Measurements from ENCODE around the gene MSL2. TPM values are rescaled to one million over a fixed set of nuclear protein-coding genes. Genes with fewer than 3 reads are reported as not detected.
"Not testable (repeated sequence)": the region's sequence is repeated elsewhere in the genome, so short reads cannot be mapped to it uniquely, and the experiment has no call there.

MSL2 gene
- total RNA-seq, 1 donor from 2014 or later, result 42.3 TPM

DNA sequence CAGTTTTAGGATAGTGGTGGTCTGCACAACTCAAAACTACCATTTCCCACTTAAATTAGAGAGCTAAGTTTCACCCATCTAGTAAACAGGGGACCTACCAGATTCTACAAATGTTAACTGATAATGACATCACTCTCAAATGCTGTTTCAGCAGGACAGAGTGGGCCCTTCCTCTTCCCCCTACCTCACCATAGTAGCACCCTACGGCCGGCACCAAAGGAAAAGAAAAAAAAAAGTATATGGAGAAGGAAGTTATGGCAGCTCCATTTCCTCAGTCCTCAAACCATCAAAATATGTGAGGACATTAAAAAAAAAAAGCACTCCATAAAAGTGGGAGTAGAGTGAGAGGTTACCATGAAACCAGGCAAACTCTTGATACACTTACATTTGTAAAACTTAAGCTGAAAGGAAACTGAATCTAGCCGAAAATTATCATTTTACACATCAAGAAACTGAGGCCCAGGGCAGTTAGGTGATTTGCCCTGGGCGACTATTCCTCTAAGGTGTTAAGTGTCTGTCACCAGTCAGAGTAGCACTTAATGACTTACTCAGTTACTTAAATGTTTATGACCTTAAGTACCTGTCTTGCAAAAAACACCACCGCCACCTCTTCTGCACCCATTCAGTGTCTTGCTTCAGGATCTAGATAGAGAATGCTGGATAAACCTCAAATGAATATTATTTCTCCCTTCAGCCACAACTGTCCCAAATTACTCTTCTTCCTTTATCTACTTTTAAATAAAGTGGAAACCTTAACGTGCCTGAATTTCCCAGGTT is 2.7 kb downstream of the MSL2 start:
- no peak for DNase-seq (ENCODE audit: low spot score)

DNA sequence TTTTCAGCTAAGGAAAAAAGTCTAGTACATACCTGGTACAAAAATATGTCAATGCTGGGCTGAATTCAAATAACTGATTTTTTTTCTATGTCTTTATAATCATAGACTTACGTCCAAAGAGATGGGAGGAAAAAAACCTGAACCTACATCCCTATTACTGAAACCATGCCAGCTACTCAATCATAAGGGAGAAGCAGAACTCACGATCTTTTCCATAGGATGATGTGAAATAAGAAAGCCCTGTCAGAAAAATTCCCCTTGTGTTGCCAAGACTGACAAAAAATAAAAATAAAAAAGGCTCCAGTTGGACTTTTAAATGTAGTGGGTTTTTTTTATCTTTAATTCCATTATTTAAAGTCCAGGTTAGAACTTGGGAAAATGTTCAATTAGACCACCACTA is 3.3 kb downstream of the MSL2 start:
- no peak for DNase-seq (ENCODE audit: low spot score)

DNA sequence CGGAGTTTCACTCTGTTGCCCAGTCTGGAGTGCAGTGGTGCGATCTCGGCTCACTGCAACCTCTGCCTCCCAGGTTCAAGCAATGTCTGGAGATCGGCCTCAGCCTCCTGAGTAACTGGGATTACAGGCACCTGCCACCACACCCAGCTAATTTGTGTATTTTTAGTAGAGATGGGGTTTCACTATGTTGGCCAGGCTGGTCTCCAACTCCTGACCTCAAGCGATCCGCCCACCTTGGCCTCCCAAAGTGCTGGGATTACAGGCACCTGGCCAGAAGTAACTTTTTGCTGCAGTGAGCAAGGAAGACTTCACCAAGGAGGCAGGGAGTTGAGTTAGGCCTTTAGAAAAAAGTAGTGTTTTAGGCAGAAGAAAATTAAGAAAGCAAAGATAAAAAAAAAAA is 3.9 kb downstream of the MSL2 start:
- DNase-seq (ENCODE audit: low spot score), result not testable (repeated sequence)

DNA sequence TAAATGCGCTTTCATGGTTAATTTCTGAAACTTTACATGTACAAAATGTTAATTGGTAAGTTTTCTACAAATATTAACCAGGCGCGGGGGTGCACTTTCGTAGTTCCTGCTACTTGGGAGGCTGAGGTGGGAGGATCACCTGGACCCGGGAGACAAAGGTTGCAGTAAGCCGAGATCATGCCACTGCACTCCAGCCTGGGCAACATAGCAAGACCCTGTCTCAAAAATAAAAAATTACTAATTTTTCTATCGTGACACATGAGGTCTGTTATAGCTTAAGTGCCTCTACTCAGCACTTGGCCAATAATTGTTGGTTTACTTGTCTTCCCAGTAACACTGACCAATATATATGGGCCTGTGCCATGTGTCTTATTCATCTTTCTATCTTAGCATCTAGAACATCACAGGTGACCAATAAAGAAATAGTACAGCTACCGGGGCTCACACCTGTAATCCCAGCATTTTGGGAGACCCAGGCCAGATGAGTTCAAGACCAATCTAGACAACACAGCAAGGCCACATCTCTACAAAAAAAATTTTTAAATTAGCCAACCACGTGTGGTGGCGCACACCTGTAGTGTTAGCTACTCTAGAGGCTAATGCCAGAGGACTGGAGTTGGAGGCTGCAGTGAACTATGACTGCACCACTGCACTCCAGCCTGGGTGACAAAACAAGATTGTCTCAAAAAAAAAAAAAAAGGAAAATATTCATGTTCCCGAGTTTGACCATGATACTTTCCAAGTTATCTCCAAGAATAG is 6.1 kb downstream of the MSL2 start:
- DNase-seq (ENCODE audit: low spot score), result no peak

DNA sequence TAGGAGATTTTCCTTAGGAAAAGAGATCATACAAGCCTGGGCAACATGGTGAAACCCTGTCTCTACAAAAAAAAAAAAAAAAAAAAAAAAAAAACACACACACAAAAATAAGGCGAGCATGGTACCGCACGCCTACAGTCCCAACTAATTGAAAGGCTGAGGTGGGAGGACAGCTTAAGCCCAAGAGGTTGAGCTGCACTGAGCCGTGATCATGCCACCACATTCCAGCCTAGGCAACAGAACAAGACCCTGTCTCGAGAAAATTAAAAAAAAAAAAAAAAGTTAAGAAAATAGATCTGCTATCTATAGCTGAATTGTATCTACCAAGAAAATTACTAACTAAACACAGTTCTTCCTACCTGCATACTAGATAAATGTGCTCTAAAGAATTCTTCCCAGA is 7.1 kb downstream of the MSL2 start:
- no peak for DNase-seq (ENCODE audit: low spot score)

DNA sequence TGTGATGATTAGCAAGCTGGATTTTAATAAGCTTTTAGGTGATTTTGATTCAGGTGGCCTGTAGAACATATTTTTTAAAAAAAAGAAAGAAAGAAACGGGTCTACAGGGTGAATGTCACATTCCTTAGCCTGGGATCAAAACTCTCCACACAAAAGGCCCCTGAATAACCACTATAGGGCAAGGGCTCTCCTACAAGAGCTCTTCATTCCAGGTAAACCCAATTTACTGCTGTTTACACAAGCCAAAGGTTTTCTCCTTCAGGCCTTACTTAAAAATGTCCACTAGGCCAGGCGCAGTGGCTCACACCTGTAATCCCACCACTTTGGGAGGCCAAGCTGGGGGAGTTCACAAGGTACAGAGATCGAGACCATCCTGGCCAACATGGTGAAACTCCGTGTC is 8.3 kb downstream of the MSL2 start:
- DNase-seq (ENCODE audit: low spot score), result no peak

DNA sequence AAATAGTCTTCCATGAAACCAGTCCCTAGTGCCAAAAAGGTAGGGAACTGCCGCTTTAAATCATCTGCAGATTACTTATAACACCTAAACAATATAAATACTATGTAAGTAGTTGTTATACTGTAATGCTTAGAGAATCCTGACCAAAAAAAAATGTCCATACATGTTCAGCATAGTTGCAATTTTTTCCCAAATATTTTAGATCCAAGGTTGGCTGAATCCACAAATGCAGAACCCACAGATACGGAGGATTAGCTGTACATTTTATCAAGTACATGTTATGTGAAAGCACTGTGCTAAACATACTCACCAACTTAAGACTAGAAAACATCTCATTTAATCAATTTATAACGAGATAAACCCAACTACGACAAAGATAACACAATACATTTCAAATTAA is 9.3 kb downstream of the MSL2 start:
- no peak for DNase-seq (ENCODE audit: low spot score)

DNA sequence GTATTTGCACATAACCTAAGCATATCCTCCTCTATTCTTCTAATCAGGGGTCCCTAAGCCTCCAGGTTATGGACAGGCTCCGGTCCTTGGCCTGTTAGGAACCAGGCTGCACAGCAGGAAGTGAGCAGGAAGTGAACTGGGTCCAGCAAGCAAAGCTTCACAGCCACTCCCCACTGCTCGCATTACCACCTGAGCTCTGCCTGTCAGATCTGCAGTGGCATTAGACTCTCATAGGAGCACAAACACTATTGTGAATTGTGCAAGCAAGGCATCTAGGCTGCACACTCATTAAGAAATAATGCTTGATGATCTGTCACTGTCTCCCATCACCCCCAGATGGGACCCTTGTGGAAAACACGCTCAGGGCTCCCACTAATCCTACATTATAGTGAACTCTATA is 9.8 kb downstream of the MSL2 start:
- no peak for DNase-seq (ENCODE audit: low spot score)

DNA sequence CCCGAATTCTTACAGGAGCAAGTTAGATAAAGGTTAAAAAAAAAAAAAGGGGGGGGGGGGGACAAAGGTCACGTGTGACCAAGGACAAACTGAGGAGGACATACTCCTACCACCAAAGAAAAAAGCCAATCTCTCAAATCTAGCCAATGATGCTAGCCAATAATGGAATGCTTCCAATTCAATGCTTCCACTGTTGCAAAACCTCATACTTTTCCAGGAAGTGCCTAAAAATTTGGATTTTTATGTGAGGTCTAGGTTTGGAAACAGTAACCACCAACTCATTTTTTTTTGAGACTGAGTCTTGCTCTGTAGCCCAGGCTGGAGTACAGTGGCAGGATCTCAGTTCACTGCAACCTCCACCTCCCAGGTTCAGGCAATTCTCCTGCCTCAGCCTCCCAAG is 11.4 kb downstream of the MSL2 start:
- DNase-seq (ENCODE audit: low spot score), result no peak

DNA sequence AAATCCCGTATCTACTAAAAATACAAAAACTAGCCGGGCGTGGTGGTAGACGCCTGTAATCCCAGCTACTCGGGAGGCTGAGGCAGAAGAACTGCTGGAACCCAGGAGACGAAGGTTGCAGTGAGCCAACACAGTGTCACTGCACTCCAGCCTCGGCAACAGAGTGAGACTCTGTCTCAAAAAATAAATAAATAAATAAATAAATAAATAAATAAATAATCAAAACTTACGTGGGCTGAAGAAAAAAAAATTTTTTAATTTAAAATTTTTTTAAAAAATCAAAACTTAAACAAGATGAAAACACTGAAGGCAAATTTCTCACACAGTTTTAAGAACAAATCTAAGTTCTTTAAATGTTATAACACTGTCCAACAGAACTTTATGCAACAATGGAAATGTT is 14.4 kb downstream of the MSL2 start:
- no peak for DNase-seq (ENCODE audit: low spot score)

DNA sequence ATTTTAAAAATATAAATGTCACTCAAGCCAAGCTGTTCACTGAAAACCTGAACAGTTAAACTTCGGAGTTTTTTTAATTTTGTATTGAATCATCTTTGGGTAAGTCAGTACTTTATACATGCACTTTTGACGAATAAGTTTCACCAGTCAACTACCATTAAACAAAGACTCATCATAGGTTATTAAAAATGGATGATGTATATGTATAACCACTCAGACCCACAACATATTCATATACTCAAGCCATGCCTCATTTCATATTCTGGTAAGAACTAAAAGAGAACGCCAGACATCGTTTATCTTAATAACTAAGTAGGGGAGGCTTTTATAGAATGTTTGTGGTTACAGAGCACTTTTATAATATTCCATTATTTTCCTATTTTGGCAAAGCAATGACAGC is 18.3 kb downstream of the MSL2 start:
- DNase-seq (ENCODE audit: low spot score), result no peak

DNA sequence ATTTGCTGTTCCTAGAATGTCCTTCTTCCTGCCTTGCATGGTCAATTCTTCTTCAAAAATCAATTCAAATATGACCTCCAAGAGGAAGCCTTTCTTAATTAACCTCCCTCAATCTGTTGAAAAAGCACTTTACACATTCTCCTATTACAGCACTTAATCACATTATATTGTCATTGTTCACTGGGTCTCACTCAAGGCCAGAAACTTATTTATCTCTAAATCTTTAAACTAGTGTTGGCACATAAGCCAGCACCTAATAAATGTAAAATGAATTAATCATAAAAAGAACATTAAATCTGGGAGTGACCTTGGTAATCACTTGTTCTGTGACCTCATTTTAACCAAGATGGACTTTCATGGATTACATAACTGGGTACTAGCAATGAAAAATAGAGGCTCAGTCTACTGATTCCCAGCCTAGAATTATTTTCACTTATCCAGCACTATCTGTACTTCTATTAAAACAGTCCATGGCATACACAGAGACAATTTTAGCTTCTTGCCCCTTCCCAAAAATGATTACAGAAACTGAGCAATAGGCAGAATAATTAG is 22.1 kb downstream of the MSL2 start:
- no peak for DNase-seq (ENCODE audit: low spot score)

DNA sequence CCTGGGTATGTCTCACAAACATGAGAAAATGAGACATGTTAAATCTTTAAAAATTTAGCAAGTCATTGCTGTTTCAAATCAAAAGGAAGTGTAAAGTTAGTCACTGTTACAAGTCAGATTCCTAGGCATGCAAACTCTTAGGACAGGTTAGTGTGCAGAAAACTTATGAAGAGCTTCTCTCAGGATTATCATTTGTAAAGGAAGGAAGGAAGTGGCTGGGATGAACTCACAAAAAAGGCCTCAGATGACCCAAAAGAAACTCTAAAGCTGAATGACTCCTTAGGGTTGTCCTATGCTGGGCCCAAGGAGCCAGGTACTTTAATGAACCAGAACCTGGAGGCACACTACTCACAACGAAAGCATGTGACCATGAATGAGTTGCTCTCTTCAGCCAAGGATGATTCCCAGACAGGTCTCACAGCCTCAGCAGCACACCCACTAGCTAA is 25.0 kb downstream of the MSL2 start:
- no peak for DNase-seq (ENCODE audit: low spot score)

DNA sequence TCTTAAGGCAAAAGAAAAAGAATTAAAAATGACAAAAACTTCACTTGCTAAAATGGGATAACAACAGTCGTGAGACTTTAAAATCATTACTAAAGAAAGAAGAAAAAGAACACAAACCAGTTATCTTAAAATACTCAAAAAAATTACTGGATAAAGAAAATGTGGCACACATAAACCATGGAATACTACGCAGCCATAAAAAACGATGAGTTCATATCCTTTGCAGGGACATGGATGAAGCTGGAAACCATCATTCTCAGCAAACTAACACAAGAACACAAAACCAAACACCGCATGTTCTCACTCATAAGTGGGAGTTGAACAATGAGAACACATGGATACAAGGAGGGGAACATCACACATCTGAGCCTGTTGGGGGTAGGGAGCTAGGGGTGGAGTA is 27.9 kb downstream of the MSL2 start:
- not testable (repeated sequence) for DNase-seq (ENCODE audit: low spot score)

DNA sequence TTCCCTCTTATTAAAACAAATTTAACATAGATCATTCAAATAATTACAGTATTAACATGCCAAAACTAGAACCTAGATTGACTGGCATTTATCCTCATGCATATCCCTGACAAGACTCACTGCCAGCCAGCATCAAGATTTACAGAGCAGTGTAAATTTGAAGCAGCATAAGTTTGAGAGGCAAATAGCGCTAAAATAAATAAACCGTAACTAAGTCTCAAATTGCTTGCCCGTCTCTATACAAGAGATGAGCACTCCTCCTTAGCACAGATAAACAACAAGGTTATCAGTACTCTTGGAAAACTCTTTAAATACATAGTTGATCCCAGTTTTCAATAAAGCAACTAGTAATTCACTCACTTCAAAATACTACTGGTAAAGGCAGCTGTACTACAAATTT is 29.6 kb downstream of the MSL2 start:
- DNase-seq (ENCODE audit: low spot score), result no peak

DNA sequence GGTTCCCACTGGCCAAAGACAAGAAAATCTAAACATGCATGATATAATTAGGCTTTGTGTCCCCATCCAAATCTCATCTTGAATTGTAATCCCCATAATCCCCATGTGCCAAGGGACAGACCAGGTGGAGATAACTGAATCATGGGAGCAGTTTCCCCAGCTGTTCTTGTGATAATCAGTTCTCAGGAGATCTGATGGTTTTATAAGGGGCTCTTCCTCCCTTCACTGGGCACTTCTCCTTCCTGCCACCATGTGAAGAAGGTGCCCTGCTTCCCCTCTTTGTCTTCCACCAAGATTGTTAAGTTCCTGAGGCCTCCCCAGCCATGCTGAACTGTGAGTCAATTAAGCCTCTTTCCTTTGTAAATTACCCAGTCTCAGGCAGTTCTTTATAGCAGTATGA is 32.5 kb downstream of the MSL2 start:
- not testable (repeated sequence) for DNase-seq (ENCODE audit: low spot score)

DNA sequence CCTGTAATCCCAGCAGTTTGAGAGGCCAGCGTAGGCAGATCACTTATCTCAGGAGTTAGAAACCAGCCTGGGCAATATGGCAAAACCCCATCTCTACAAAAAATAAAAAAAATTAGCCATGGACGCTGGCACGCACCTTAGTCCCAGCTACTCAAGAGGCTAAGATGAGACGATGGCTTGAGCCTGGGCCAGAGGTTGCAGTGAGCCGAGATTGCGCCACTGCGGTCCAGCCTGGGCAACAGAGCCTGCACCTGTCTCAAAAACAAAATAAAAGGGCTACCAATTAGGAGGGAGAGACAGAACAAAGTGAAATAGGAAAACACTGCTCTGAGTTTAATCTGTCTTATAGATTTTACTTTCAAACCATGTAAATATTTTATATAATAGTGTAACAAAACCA is 33.8 kb downstream of the MSL2 start:
- no peak for DNase-seq (ENCODE audit: low spot score)

DNA sequence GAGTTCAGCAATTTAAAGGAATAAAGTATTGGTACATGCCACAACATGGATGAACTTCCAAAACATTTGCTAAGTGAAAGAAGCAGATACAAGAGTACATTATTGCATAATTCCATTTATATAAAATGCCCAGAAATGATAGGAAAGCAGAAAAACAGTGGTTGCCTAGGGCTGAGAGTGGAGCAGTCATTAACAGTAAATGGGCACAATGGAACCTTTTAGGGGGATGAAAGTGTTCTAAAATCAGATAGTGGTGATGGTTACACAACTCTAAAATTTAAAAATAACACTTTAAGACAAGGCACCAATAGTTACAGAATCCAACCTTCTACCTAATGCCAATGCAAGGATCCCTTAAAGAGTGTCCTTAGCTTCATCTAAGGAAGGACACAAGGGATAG is 34.6 kb downstream of the MSL2 start:
- DNase-seq (ENCODE audit: low spot score), result no peak

DNA sequence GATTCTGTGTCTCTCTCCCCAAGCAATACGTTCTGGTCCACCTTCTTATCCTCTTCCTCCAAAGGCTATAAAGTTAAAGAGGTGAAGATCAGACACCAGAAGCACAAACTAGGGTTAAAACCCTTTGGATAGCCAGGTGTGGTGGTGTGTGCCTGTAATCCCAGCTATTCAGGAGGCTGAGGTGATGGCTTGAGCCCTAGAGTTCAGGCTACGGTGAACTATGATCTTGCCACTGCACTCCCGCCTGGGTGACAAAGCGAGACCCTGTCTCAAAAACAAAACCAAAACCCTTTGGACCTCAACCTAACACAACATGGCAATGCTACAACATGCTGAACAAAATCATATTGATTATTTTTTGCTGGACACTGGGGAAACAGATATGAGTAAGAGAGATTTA is 43.2 kb downstream of the MSL2 start:
- no peak for DNase-seq (ENCODE audit: low spot score)

DNA sequence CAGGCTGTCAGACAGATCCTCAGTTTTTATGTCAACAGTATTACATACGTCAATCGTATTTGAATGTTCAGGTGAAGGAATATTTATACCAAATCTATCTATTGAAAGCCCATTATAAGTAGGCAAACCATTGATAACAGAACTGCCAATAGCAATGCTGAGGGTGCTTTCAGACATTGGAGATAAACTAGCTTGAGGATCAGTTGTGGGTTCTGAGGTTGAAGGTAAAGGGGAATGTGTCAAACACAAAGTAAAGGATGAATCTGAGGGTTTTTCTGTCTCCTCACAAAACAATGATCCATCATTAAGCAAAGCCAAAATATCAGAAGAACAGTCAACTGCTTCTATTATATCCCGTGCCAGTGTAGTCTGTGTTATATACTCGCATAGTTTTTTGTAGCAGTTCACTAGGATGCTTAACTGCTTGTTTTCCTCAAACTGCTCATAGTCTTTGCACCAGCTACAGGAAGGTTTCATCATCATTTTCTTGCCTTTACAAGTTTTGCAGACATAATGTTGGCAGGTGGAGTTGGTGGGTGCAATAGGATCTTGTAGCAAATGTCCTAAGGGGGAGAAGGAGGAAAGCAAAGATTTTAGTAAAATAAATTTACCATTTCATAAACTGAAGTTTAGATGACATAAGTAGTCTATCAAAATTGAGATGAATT is 43.8 kb downstream of the MSL2 start:
- no peak for DNase-seq (ENCODE audit: low spot score)

DNA sequence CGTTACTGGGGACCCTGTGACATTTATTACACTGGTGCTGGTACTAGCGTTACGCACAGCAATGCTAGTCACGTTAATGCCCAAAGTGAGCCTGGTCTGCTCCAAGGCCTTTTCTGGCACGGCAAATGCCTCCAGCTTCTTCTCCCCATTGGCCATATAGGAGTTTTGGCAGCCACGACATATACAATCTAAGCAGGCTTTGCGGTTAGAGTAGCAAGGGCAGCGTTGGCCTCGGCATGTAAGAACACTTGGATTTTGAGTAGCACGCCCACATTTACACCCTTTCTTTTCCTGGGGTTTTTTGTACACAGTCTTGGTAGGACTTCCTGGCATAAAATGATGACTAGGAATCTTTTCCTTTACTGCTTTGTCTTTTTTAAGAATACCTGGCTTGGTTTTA is 44.9 kb downstream of the MSL2 start:
- no peak for DNase-seq (ENCODE audit: low spot score)

DNA sequence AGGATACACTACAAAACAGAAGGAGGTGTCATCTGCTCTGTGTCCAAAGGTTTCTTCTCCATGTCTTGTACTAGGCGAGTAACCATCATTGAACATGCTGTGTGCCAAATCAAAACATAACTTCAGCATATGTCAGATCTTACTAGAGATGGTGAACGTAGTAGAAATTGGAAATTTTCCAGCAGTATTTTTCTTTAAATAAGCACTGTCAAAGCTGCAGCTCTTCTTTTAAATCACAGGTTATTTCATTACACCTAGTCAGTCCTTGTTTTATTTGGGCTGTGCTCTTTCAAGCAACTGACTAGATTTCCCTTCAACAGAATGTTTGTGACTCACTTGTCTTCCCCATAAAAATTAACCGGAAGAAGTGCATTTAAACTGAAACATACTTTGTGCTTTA is 46.5 kb downstream of the MSL2 start:
- no peak for DNase-seq (ENCODE audit: low spot score)

All from ureter (tissue), 1 donor.